H1 (cell line): ENCODE data around the gene SMAD7. TPM values are rescaled to one million over a fixed set of nuclear protein-coding genes. Genes with fewer than 3 reads are reported as not detected.

Experiments used
- CTCF ChIA-PET: fragments of 300-600 bp; sonication (Branson Sonifier 250); formaldehyde crosslinking; loops from one replicate; lab custom pipeline; 2021; ENCODE audit not compliant: partially characterized antibody; lab: Charles Lee
- POLR2A ChIA-PET: fragments of 300-600 bp; sonication (Branson Sonifier 250); formaldehyde crosslinking; loops from one replicate; lab custom pipeline; 2021; ENCODE audit warnings: inconsistent platforms; ENCODE audit not compliant: partially characterized antibody; lab: Charles Lee
- DNase-seq, 2 experiments: peaks; one replicate each; pipeline versions ENCODE4 v3.0.0 to v3.0.0-alpha.2; 2010 to 2022; ENCODE audit warnings: low spot score in 2 of 2, low read depth in 1 of 2, mixed read lengths in 1 of 2
- FAIRE-seq: peaks from 2 replicates; lab custom pipeline; 2011; peaks lifted over from hg19 to GRCh38; lab: Jason Lieb, UNC
- H2AFZ ChIP-seq: 2 replicates; pipeline ENCODE4 v1.8.1; 2012; ENCODE audit warnings: low read length, inconsistent platforms
- H2AK5ac ChIP-seq: 2 replicates; pipeline ENCODE4 v1.6.1; 2013; ENCODE audit warnings: low read depth, low read length
- H2BK120ac ChIP-seq: replicated peaks from 2 replicates; pipeline ENCODE3; 2013; ENCODE audit warnings: low read depth, low read length, inconsistent platforms
- H2BK12ac ChIP-seq: 2 replicates; pipeline ENCODE4 v1.6.1; 2013; ENCODE audit warnings: low read depth, low read length
- H2BK15ac ChIP-seq: 2 replicates; pipeline ENCODE4 v1.6.1; 2013; ENCODE audit warnings: low read length
- H2BK20ac ChIP-seq: 2 replicates; pipeline ENCODE4 v1.6.1; 2013; ENCODE audit warnings: low read length
- H2BK5ac ChIP-seq: 2 replicates; pipeline ENCODE4 v1.6.1; 2013; ENCODE audit warnings: low read depth, low read length
- H3K14ac ChIP-seq: 2 replicates; pipeline ENCODE4 v1.6.1; 2013; ENCODE audit warnings: inconsistent platforms; ENCODE audit not compliant: insufficient read length
- H3K18ac ChIP-seq: 2 replicates; pipeline ENCODE4 v1.6.1; 2013; ENCODE audit warnings: low read length; ENCODE audit errors: extremely low read depth
- H3K23ac ChIP-seq: 2 replicates; pipeline ENCODE4 v1.6.1; 2013; ENCODE audit warnings: inconsistent platforms; ENCODE audit not compliant: insufficient read length
- H3K23me2 ChIP-seq: 2 replicates; pipeline ENCODE4 v1.6.1; 2013; ENCODE audit warnings: low read depth, low read length
- H3K27ac ChIP-seq: 2 replicates; pipeline ENCODE4 v1.6.1; 2011; ENCODE audit warnings: low read depth, low read length, inconsistent platforms
- H3K27me3 ChIP-seq, 4 experiments: replicated peaks in 1 of 4; 1 replicate in 1 of 4; 2 replicates in 3 of 4; pipeline versions ENCODE4 v1.6.1 to v1.8.1; 2011 to 2013; ENCODE audit warnings: low read length in 3 of 4, mild to moderate bottlenecking in 3 of 4, inconsistent platforms in 2 of 4, mixed read lengths in 2 of 4, moderate library complexity in 1 of 4; ENCODE audit not compliant: control insufficient read depth in 3 of 4, insufficient read depth in 3 of 4; ENCODE audit errors: extremely low read depth in 1 of 4
- H3K36me3 ChIP-seq, 4 experiments: 2 replicates each; pipeline versions ENCODE4 v1.6.1 to v1.8.1; 2011 to 2013; ENCODE audit warnings: mild to moderate bottlenecking in 4 of 4, low read length in 3 of 4, moderate library complexity in 2 of 4, control low read depth in 1 of 4, inconsistent platforms in 1 of 4; ENCODE audit not compliant: insufficient read depth in 4 of 4, control insufficient read depth in 2 of 4
- H3K4ac ChIP-seq: replicated peaks from 2 replicates; pipeline ENCODE3; 2013; ENCODE audit warnings: low read length, low read depth, mixed read lengths, inconsistent platforms; ENCODE audit not compliant: insufficient read length
- H3K4me1 ChIP-seq, 4 experiments: replicated peaks in 1 of 4; 1 replicate in 1 of 4; 2 replicates in 3 of 4; pipeline versions ENCODE4 v1.6.1 to v1.8.1; 2011 to 2013; ENCODE audit warnings: low read length in 3 of 4, inconsistent platforms in 2 of 4, mixed read lengths in 1 of 4; ENCODE audit not compliant: insufficient read depth in 4 of 4, control insufficient read depth in 3 of 4
- H3K4me2 ChIP-seq, 2 experiments: 2 replicates each; pipeline versions ENCODE4 v1.6.1 to v1.8.1; 2011 to 2013; ENCODE audit warnings: low read depth in 2 of 2, low read length in 2 of 2, control low read depth in 1 of 2, inconsistent platforms in 1 of 2, mild to moderate bottlenecking in 1 of 2; ENCODE audit not compliant: insufficient read depth in 1 of 2
- H3K4me3 ChIP-seq, 4 experiments: fragments of 200-600, 300-600 bp in 1 of 4; sonication (generic), shearing (Covaris generic), sonication (Bioruptor Twin) in 1 of 4; 2 replicates each; pipeline versions ENCODE4 v1.5.1 to v1.8.1; 2011 to 2016; ENCODE audit warnings: low read length in 4 of 4, low read depth in 3 of 4, control low read depth in 2 of 4, inconsistent platforms in 2 of 4, mild to moderate bottlenecking in 2 of 4, mixed read lengths in 1 of 4, moderate library complexity in 1 of 4; ENCODE audit not compliant: insufficient read depth in 2 of 4; ENCODE audit errors: extremely low read depth in 1 of 4
- H3K56ac ChIP-seq: replicated peaks from 2 replicates; pipeline ENCODE3; 2013; ENCODE audit warnings: low read depth, mild to moderate bottlenecking, mixed read lengths, low read length, inconsistent platforms; ENCODE audit not compliant: insufficient read length
- H3K79me1 ChIP-seq: 2 replicates; pipeline ENCODE4 v1.6.1; 2013; ENCODE audit warnings: low read depth, low read length, control low read depth
- H3K79me2 ChIP-seq, 2 experiments: 2 replicates each; pipeline versions ENCODE4 v1.6.1 to v1.8.1; 2012 to 2013; ENCODE audit warnings: low read length in 2 of 2, mild to moderate bottlenecking in 2 of 2, inconsistent platforms in 1 of 2; ENCODE audit not compliant: insufficient read depth in 2 of 2, control insufficient read depth in 1 of 2
- H3K9ac ChIP-seq, 4 experiments: replicated peaks in 1 of 4; 1 replicate in 1 of 4; 2 replicates in 3 of 4; pipeline versions ENCODE4 v1.6.1 to v1.8.1; 2011 to 2013; ENCODE audit warnings: low read depth in 3 of 4, low read length in 3 of 4, control low read depth in 2 of 4, mild to moderate bottlenecking in 2 of 4, moderate library complexity in 2 of 4, inconsistent platforms in 1 of 4; ENCODE audit errors: extremely low read depth in 1 of 4
- H3K9me3 ChIP-seq, 2 experiments: 2 replicates each; pipeline versions ENCODE4 v1.6.1 to v1.8.1; 2012 to 2013; ENCODE audit warnings: mild to moderate bottlenecking in 2 of 2, moderate library complexity in 2 of 2, control low read depth in 1 of 2, inconsistent platforms in 1 of 2, low read depth in 1 of 2, low read length in 1 of 2, mixed read lengths in 1 of 2; ENCODE audit not compliant: insufficient read depth in 2 of 2
- H4K20me1 ChIP-seq, 2 experiments: replicated peaks in 1 of 2; 2 replicates each; pipeline versions ENCODE3 to v1.8.1; 2011 to 2013; ENCODE audit warnings: inconsistent platforms in 2 of 2, low read length in 2 of 2, mild to moderate bottlenecking in 1 of 2; ENCODE audit not compliant: insufficient read depth in 2 of 2, control insufficient read depth in 1 of 2
- H4K5ac ChIP-seq: 2 replicates; pipeline ENCODE4 v1.6.1; 2013; ENCODE audit warnings: low read length, low read depth, mixed read lengths, inconsistent platforms; ENCODE audit not compliant: insufficient read length
- H4K8ac ChIP-seq: 2 replicates; pipeline ENCODE4 v1.8.0; 2013; ENCODE audit warnings: mild to moderate bottlenecking, moderate library complexity, low read length, inconsistent platforms; ENCODE audit not compliant: insufficient read depth; ENCODE audit errors: extremely low read depth
- H4K91ac ChIP-seq: replicated peaks from 2 replicates; pipeline ENCODE3; 2013; ENCODE audit warnings: low read length, mixed read lengths, inconsistent platforms; ENCODE audit not compliant: insufficient read length
- SAP30 ChIP-seq: fragments of 300-600 bp; sonication (generic); IDR thresholded peaks from 2 replicates; pipeline ENCODE4 v1.7.1; 2012; ENCODE audit warnings: low read length, moderate library complexity, mild to moderate bottlenecking, inconsistent platforms; ENCODE audit not compliant: insufficient read depth, insufficient replicate concordance
- WGBS, 2 experiments: shearing (Covaris generic) in 1 of 2; methylation state at CpG; one replicate each; pipeline versions ENCODE4 v1.1.6 to v1.1.7; 2013 to 2015; ENCODE audit warnings: low lambda C conversion rate in 2 of 2, mixed read lengths in 2 of 2, inconsistent platforms in 1 of 2, low coverage in 1 of 2, missing lambda C conversion rate in 1 of 2; ENCODE audit not compliant: insufficient replicate concordance in 2 of 2, insufficient coverage in 1 of 2, insufficient read length in 1 of 2; ENCODE audit errors: extremely low coverage in 1 of 2, missing lambda C conversion rate in 1 of 2; 5-methylcytosine and 5-hydroxymethylcytosine counted together
- polyA plus RNA-seq, 7 experiments: library from polyadenylated mRNA; depleted of rRNA in 3 of 7; stranded (reverse) in 5 of 7; unstranded in 2 of 7; fragments of >200 nt in 5 of 7; fragments of 200-250 nt in 2 of 7; gene quantifications; 1 replicate in 5 of 7; 2 replicates in 1 of 7; 4 replicates in 1 of 7; pipeline versions ENCODE4 v1.2.1 to v1.2.3, GENCODE V29; 2011 to 2013; ENCODE audit warnings: missing spikeins in 2 of 7, mixed read lengths in 2 of 7
- total RNA-seq: library from RNA; stranded (reverse); fragmentation: NEBNext Ultra II Directional; extraction: Animal tissue kit (Norgen Biotek cat#: 25700); gene quantifications from 2 replicates; pipeline ENCODE4 v1.2.1, GENCODE V29; 2021

Gene SMAD7
- total and polyA plus RNA-seq, 2 of the 8 experiments (the other 6 are each of a cell fraction or from before 2014, with no cell fraction given): 6.5 to 15.5 TPM

- POLR2A ChIA-PET: interaction anchor here (1.1 kb wide), 1 partner anchor 41 kb away, joined by 3 read pairs; no protein-coding TSS in a partner anchor
- 90% methylated on average over 4 of the region's 4 CpGs; no CpG with 5 or more reads in 1 of the 2 experiments for WGBS, 2 experiments
Measured at GRCh38 chr18:48891721-48892120, 59.0 kb downstream of the SMAD7 start.

More at GRCh38 chr18:48891721-48892120, 59.0 kb downstream of the SMAD7 start:
- no peak overlapping the region for H4K5ac ChIP-seq
- no peak for DNase-seq
- H2AFZ ChIP-seq: no peak overlapping the region
- no peak overlapping the region for H3K27ac ChIP-seq
- H2BK20ac ChIP-seq: peak overlapping the region; percentile 86; the same call in 1 of the 2 replicates
- no peak overlapping the region for H3K23ac ChIP-seq
- no peak overlapping the region for H3K18ac ChIP-seq
- no peaks in the 10 kb centered on the region for H3K79me1 ChIP-seq
- no peak overlapping the region for H2BK5ac ChIP-seq
- H3K14ac ChIP-seq: no peak overlapping the region
- no peak for FAIRE-seq
- H4K91ac ChIP-seq: no peak overlapping the region
- H3K23me2 ChIP-seq: 0 out of 2 replicates have a peak, but pooled peaks cover 2% of the 10 kb centered on the region
- H2BK120ac ChIP-seq: no peak overlapping the region
- H2AK5ac ChIP-seq: no peak overlapping the region
- H3K4ac ChIP-seq: no peak overlapping the region
- H3K36me3 ChIP-seq: no peaks in the 10 kb centered on the region
- H3K9ac ChIP-seq: no peak overlapping the region
- no peaks in the 10 kb centered on the region for H3K9me3 ChIP-seq
- H2BK15ac ChIP-seq: no peak overlapping the region
- H3K27me3 ChIP-seq: no peaks in the 10 kb centered on the region
- H3K4me2 ChIP-seq: no peak overlapping the region
- no peak overlapping the region for H2BK12ac ChIP-seq
- peaks cover 0 to 26% (median 15%) of the 10 kb centered on the region in 4 experiments; a peak in 6 of 7 replicates for H3K4me1 ChIP-seq
- H3K56ac ChIP-seq: no peak overlapping the region
- no peak overlapping the region for H3K4me3 ChIP-seq
- CTCF ChIA-PET: interaction anchor here (1.0 to 1.9 kb wide), 7 partner anchors 13 to 181 kb away, joined by 3 to 6 read pairs (median 4); no protein-coding TSS in a partner anchor
- no peaks in the 10 kb centered on the region for H4K20me1 ChIP-seq
- no peak overlapping the region for H4K8ac ChIP-seq
- no peaks in the 10 kb centered on the region for H3K79me2 ChIP-seq
- no peak for TF ChIP-seq SAP30
- TF ChIP-seq, all 59 proteins: peak for 0
